Measurements from ENCODE around the gene PPIB. TPM values are rescaled to one million over a fixed set of nuclear protein-coding genes. Genes with fewer than 3 reads are reported as not detected.

PPIB gene
- total RNA-seq, 1 experiment from 2014 or later: 453 TPM

- ATAC-seq: no peak
- intact Hi-C loops (cut with micrococcal nuclease): no loop called here
Observed at GRCh38 chr15:64138331-64138941, 24.4 kb downstream of the PPIB start.

GRCh38 chr15:64137226-64137833 lies 25.5 kb downstream of the PPIB start:
- RAD21 ChIA-PET (ENCODE audit: low non-redundant PET in 1 of 2, low total read pairs in 2 of 2, uncharacterized antibody in 2 of 2, unreplicated experiment in 2 of 2): no interaction called here
- no peak overlapping the region for H3K4me2 ChIP-seq (ENCODE audit: low read length)
- H3K9me2 ChIP-seq (ENCODE audit: insufficient read depth): no peaks in the 10 kb centered on the region
- H3K27me3 ChIP-seq (ENCODE audit: insufficient read depth, low read length): no peaks in the 10 kb centered on the region
- no peak overlapping the region for H3K27ac ChIP-seq (ENCODE audit: low read depth, low read length)
- H4K20me1 ChIP-seq (ENCODE audit: insufficient read depth): no peaks in the 10 kb centered on the region
- DNase-seq (ENCODE audit: low read depth, low spot score): no peak
- ATAC-seq: no peak
- intact Hi-C loops (cut with micrococcal nuclease): no loop called here
- CTCF ChIA-PET: no interaction called here
- H3K36me3 ChIP-seq (ENCODE audit: control insufficient read depth in 1 of 2, insufficient read depth in 2 of 2, low read length in 2 of 2): peaks cover 28 to 36% of the 10 kb centered on the region in 2 experiments
- no peak for TF ChIP-seq ATF3 (IDR thresholded peaks at IDR 0.05)
- TF ChIP-seq CTCF (IDR thresholded peaks at IDR 0.05 in 2 of 3, conservative IDR thresholded peaks at IDR 0.05 in 1 of 3; ENCODE audit: borderline replicate concordance in 1 of 3, insufficient read depth in 1 of 3, low read depth in 2 of 3, low read length in 2 of 3): no peak
- no peak for TF ChIP-seq CBX3 (IDR thresholded peaks at IDR 0.05; ENCODE audit: low read depth)
- no peak for TF ChIP-seq SRF (IDR thresholded peaks at IDR 0.05; ENCODE audit: low read depth)
- TF ChIP-seq EZH2phosphoT487 (IDR thresholded peaks at IDR 0.05; ENCODE audit: borderline replicate concordance): no peak
- no peak for TF ChIP-seq EZH2 (IDR thresholded peaks at IDR 0.05)
- H2AFZ ChIP-seq (ENCODE audit: low read depth, low read length, poor library complexity, severe bottlenecking): no peak overlapping the region
- H3K4me1 ChIP-seq (ENCODE audit: control insufficient read depth in 1 of 2, insufficient read depth in 2 of 2, low read length in 2 of 2): no peaks in the 10 kb centered on the region
- BruUV-seq (replicated peaks): no TSS peak
- H3K9me3 ChIP-seq (ENCODE audit: control insufficient read depth in 1 of 2, insufficient read depth in 1 of 2, low read depth in 1 of 2, low read length in 2 of 2): no peaks in the 10 kb centered on the region
- POLR2A ChIA-PET: no interaction called here
- no peak overlapping the region for H3K9ac ChIP-seq (ENCODE audit: low read length)
- H3K4me3 ChIP-seq (replicated peaks in 1 of 2; ENCODE audit: low read depth in 1 of 2, low read length in 2 of 2): no peak overlapping the region
- no peaks in the 10 kb centered on the region for H3K79me2 ChIP-seq (ENCODE audit: insufficient read depth, low read length)

More at GRCh38 chr15:64138331-64138941, 24.4 kb downstream of the PPIB start:
- ChIA-PET POLR2A (no interaction called here), RAD21 (ENCODE audit: low non-redundant PET in 1 of 2, low total read pairs in 2 of 2, uncharacterized antibody in 2 of 2, unreplicated experiment in 2 of 2) (no interaction called here), CTCF (no interaction called here)
- Histone ChIP-seq H3K9me2 (ENCODE audit: insufficient read depth) (no peaks in the 10 kb centered on the region), H3K36me3 (ENCODE audit: control insufficient read depth in 1 of 2, insufficient read depth in 2 of 2, low read length in 2 of 2) (peaks cover 24 to 30% of the 10 kb centered on the region in 2 experiments), H3K27me3 (ENCODE audit: insufficient read depth, low read length) (no peaks in the 10 kb centered on the region), H3K9ac (ENCODE audit: low read length) (no peak overlapping the region), H4K20me1 (ENCODE audit: insufficient read depth) (no peaks in the 10 kb centered on the region), H3K4me3 (replicated peaks in 1 of 2; ENCODE audit: low read depth in 1 of 2, low read length in 2 of 2) (no peak overlapping the region), H3K4me1 (ENCODE audit: control insufficient read depth in 1 of 2, insufficient read depth in 2 of 2, low read length in 2 of 2) (no peaks in the 10 kb centered on the region), H3K79me2 (ENCODE audit: insufficient read depth, low read length) (no peaks in the 10 kb centered on the region), H2AFZ (ENCODE audit: low read depth, low read length, poor library complexity, severe bottlenecking) (no peak overlapping the region), H3K27ac (ENCODE audit: low read depth, low read length) (no peak overlapping the region), H3K4me2 (ENCODE audit: low read length) (no peak overlapping the region), H3K9me3 (ENCODE audit: control insufficient read depth in 1 of 2, insufficient read depth in 1 of 2, low read depth in 1 of 2, low read length in 2 of 2) (no peaks in the 10 kb centered on the region)
- no peak for TF ChIP-seq MAX (IDR thresholded peaks at IDR 0.05)
- no peak for DNase-seq (ENCODE audit: low read depth, low spot score)
- BruUV-seq (replicated peaks): no TSS peak
